ENCODE measurements around the gene CRTC1.
"Not testable (repeated sequence)": the region's sequence is repeated elsewhere in the genome, so short reads cannot be mapped to it uniquely, and the experiment has no call there.

CRTC1 gene

DNA sequence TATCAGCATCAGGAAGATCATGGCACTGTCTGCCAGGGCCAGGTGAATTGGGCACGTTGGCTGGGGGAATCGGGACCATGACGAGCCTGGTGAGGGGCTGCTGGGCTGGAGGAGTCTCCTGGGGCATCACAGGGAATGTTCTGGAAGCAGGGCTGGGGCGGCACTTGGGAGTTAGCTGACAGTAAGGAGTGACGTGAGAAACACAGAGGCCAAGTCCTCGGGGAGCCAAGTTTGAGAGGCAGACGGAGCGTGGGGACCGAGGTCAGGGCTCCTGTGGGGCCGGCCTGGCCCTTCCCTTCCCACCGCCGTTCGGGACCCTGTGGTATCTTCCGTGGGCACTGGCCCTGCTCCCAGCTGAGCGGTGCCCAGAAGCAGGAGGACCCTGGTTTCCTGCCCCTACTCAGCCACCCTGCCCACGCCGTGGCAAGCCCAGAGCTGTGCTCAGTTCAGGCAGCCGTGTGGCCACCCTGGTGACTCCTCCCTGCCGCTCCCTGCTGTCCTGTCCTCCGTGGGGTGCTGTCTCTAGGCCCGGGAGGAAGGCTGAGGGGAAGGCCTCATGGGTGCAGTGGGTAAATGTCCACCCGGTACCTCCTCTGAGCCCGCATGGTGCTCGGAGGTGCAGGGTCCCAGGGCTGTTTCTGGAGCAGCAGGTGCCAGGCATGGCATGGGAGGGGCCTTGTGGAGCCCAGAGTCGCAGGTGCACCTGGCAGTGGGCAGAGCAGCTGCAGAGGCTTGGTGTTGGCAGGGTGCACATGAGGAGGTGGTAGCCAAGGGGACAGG lies 25.2 kb downstream of the CRTC1 start:
- no peak for DNase-seq

DNA sequence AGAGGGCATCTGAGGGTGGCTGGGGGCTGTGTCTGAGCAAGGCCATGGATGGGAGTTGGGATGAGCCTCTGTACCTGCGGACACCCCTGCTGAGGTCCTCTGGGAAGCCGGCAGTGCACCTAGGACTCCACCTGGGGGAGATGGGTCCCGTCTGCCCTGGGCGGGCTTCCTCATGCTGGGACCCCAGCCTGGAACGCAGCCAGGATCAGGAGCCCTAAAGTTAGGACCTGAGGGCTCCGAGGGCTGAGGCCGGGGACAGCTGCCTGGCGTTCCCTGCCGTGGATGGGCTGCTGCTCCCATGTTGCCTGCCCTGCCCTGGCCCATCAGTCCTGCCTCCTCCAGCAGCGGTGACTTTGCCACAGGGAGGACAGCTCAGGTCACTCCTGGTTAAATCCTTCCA lies 26.1 kb downstream of the CRTC1 start:
- DNase-seq = no peak

DNA sequence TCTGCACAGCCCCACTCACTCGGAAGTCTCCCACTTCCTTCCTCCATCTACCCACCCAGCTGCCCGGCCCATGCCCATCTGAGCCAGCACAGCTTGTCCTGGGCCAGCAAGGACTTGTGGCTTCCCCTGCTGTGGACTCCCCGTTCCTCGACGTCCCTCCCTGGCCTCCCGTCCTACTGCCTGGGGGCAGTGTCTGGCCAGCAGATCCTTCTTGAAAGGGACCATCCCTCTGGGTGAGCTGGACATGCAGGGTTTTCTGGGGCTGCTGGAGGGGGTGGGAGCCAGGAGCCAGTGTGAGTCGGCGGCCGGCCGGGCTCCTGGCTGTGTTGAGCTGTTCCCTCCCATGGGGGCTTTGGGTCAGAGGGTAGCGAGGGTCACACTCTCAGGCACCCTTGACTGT lies 26.7 kb downstream of the CRTC1 start:
- DNase-seq = no peak

DNA sequence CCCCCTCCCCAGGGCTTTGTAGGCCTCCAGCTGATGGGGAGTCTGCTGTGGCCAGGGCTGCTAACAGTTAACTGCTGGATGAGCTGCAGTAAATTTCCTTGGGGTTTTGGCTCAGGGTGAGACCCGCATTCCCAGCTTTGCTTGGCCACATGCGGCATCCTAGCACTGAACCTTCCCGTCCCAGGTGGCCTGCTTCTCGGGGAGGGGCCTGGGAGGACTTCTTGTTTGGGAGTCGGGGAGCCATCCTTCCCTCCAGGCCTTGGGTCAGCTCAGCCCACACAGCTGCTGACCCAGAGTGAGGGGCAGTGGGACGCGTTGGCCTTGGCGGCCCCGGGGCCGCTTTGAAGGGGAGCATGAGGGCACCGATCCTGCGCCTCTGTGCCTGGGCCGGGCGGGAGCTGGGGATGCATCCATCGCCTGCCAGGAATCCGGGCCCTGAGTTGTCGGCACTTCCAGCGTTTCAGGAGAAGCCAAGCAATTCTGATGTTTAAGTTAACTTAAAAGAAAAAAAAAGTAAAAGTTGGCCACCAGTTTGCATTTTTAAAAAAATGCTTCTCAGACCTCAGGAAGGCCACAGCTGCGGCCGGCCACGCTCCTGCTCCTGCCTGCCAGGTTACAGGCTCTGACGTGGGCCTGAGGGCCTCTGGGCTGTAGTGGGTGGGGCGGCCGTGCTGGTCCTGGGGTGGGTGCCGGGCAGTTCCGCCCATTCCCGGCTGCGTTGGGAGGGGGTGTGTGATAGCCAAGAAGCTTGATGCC lies 27.7 kb downstream of the CRTC1 start:
- no peak for DNase-seq

DNA sequence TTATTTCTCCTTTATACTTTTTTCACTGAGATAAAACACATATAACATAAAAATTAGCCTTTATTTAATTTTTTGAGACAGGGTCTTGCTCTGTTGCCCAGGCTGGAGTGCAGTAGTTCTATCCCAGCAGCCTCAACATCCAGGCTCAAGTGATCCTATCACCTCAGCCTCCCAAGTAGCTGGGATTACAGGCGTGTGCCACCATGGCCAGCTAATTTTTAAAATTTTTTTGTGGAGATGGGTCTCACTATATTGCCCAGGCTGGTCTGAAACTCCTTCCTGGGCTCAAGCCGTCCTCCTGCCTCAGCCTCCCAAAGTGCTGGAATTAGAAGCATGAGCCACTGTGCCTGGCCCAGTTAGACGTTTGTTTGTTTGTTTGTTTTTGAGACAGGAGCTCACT lies 28.4 kb downstream of the CRTC1 start:
- DNase-seq = no peak

DNA sequence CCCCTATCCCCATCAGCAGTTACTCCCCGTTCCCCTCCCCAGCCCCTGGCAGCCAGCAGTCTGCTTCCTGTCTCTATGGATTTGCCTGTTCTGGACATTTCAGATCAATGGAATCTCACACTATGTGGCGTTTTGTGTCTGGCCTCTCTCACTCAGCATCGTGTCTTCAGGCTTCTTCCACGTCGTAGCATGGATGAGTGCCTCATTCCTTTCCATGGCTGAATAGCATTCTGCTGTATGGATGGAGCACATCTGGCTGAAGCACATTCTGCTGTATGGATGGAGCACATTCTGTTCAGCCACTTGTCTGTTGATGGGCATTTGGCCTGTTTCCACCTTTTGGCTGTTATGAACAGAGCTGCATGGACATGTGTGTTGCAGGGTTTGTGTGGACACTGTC lies 29.5 kb downstream of the CRTC1 start:
- no peak for DNase-seq

DNA sequence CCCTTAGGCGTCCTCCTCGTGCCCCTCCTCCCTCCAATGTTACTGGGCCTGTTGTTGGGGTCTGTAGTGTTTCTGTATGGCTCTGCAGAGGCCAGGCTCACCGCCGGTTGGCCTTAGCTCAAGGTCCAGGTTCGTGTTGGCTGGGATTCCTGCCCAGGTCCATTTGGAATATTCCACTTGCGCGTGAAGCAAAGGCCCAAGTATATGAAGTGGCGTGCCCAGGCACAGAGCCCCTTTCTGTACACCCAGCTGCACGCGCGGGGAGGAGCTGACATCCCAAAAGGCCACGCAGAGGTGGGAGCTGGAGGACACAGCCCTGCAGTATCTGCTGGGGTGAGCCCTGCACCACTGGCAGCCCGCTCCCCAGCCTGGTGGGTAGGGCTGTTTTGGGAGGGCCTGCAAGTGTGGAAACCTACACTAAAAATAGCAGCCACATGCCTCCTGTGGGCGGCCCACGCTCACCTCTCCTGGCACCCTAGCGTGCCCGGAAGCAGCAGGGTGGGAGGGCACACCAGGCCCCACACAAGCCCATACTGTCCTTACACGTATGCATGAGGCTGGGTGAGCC lies 30.2 kb downstream of the CRTC1 start:
- no peak for DNase-seq

DNA sequence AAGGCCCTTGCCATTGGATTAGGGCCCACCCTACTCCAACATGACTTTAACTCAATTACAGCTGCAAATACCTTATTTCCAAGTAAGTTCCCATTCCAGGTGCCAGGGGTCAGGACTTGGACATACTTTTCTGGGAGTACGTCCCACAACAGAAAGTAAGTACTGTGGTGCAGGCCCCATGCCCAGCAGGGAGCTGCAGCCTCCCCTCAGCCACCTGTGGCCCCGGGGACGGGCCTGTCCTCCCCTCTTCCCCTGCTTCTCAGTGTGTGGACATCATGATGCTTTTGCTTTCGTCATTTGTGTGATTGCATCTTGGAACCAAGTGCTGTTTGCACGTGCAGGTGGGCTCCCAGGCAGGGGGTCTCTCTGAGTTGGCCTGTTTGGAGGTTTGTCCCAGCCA lies 31.9 kb downstream of the CRTC1 start:
- DNase-seq = no peak

DNA sequence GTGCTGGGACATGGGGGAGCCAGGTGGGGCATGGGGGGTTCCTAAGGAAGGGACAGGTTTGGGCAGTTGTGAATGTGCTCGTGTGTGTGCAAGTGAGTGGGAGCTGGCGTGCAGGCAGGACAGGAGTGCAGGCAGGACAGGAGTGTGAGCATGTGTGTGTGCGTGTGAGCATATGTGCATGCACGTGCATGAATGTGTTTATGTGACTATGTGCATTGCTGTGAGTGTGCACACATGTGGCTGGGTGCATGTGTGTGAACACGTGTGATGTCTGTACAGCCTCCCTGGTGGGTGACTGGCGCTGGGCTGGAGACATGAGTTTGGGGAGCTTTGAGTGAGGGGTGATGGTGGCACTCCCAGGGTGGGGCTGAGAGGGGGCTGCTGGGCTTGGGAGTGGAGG lies 33.4 kb downstream of the CRTC1 start:
- no peak for DNase-seq

DNA sequence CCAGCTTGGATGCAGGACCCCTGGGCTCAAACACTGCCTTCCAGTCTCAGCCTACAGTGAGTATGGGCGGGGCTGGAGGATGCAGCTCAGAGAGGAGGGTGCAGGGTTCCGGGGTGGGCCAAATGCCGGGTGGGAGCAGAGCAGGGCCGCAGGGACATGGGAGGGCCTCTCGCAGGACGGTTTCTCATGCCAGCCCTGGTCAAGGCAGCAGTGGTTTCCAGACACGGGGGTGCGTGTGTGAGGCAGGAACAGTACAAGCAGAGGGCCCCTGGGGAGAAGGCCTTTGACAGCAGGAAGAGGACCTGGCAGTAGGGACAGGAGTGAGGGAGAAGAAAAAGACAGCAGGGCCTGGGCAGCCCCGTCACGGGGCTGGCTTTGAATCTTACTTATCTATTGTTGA lies 34.1 kb downstream of the CRTC1 start:
- no peak for DNase-seq

DNA sequence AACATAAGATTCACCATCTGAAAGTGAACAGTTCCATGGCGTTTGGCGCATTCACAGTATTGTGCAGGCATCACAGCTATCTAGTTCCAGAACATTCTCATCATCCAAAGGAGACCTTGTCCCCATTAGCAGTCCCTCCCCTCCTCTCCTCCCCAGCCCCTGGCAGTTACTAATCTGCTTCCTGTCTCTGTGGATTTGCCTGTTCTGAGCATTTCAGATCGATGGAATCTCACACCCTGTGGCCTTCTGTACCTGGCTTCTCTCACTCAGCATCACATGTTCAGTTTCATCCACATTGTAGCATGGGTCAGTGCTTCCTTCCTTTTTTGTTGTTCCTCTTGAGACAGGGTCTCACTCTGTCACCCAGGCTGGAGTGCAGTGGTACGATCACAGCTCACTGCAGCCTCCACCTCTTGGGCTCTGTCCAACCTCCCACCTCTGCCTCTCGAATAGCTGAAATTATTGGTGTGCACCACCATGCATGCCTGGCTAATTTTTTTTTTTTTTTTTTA lies 34.6 kb downstream of the CRTC1 start:
- DNase-seq = no peak

DNA sequence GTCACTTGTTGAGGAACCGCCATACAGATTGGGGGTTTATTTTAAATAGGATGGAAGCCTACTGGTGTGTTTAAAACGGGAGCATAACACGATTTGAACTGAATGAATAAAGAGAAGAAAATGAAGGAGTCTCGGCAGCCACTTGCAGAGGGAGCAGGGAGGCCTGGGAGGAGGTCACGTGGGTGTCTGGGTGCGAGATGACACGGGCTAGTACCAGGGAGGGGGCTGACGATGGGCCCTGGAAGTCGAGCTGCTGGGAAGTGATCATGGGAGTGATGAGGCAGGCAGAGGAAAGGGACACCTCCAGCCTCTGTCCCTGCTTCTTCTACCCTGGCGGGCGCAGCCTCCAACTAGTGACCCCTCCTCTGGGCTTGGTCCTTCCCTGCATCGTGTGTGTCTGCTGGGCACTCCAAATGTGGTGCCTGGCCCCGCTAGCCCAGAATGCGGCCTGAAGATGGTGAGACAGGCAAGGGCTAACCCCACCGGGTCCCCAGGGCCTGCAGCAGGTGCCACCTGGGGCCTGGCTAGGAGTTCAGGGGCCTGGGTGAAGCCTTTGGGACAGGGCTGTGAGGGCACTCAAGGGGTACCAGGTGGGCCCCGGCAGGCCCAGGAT lies 35.5 kb downstream of the CRTC1 start:
- no peak for DNase-seq

DNA sequence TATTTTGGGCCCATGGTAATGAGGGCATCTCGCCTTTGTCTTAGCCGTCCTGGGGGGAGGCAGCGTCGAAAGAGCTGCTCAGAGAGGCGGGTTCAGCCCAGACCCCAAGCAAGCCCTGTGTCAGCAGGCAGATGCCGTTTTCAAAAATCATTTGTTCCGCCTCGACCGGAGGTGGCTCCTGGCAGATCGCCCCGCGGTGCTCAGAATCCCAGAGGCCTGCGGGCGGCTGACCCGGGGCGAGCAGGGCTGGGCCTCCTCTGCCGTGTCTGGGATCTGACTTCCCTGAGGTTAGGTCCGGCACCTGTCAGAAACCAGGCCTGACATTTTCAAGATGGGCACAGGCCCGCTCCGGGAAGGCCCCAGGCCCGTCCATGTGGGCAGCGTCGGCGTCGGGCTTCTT lies 36.1 kb downstream of the CRTC1 start:
- DNase-seq = no peak

DNA sequence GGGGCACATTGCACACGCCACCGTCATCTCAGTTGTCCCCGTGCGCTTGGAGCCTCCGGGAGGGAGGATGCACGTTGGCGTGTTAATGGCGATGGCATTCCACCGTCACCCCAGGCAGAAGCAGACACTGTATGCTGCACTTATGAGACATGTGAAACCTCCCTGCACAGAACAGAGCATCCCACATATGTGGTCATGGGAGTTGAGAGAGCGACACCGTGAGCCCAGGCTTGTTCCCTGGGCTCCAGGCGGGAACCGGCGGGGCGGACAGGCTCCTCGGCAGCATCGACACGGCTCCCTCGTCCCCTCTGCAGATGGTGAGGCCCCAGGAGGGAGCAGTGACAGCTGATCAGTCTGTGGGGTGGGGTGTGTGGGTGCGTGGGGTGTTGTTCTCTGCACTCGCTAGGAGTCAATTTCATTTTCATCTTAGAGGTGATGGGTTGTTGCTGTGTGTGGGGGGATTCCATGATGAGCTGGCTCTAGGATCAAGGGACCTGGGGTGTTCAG lies 40.4 kb downstream of the CRTC1 start:
- no peak for DNase-seq

DNA sequence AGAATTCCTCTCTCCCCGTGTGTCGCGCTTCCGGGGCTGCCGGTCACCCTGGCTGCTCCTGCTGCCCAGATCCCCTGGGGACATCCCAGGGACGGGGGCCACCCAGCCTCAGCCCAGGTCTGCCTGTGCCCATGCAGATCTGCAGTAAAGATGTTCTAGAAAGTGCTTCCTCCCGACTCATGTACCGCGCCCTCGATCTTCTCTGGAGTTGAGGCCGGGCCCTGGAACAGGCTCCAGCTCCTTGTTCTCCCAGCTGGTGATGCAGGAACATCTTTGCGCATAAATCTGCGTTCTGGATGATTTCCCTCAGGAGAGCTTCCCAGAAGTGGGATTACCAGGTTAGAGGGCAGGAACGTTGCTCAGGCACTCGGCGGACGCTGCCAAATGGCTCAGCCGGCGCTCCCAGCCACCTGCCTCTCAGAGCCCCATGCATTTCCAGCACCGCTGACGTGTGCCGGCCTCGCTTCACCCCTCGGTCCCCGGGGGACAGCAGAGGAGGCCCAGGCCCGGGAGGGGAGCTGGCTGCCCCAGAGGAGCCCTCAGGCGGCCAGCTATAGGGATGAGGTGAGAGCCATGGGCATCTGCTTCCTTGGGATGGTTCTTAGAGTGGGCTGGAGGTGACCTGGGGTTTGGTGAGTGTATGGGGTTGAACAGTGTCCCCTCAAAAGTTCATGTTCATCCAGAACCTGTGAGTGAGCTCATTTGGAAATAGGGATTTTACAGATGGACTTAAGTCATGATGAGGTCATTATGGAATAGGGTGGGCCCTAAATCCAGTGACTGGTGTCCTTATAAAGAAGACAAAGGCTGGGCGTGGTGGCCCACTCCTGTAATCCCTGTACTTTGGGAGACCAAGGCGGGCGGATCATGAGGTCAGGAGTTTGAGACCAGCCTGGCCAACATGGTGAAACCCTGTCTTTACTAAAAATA lies 42.6 kb downstream of the CRTC1 start:
- no peak for DNase-seq

DNA sequence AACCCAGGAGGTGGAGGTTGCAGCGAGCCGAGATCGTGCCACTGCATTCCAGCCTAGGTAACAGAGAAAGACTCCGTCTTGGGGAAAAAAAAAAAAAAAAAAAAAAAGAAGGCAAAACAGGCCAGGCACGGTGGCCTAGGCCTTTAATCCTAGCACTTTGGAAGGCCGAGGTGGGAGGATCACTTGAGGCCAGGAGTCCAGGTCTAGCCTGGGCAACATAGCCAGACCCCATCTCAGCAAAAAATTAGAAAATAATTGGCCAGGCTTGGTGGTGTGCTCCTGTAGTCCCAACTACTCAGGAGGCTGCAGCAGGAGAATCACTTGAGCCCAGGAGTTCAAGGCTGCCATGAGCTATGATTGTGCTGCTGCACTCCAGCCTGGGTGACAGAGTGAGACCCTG lies 43.4 kb downstream of the CRTC1 start:
- DNase-seq = no peak

DNA sequence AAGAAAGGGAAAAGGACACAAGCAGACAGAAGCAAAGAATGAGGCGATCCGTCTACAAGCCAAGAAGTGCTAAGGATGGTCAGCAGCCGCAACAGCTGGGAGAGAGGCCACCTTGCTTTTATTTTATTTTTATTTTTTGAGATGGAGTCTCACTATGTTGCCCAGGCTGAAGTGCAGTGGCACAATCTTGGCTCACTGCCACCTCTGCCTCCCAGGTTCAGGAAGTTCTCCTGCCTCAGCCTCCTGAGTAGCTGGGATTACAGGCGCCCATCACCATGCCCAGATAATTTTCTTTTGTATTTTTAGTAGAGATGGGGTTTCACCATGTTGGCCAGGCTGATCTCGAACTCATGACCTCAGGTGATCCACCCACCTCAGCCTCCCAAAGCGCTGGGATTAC lies 44.1 kb downstream of the CRTC1 start:
- not testable (repeated sequence) for DNase-seq

DNA sequence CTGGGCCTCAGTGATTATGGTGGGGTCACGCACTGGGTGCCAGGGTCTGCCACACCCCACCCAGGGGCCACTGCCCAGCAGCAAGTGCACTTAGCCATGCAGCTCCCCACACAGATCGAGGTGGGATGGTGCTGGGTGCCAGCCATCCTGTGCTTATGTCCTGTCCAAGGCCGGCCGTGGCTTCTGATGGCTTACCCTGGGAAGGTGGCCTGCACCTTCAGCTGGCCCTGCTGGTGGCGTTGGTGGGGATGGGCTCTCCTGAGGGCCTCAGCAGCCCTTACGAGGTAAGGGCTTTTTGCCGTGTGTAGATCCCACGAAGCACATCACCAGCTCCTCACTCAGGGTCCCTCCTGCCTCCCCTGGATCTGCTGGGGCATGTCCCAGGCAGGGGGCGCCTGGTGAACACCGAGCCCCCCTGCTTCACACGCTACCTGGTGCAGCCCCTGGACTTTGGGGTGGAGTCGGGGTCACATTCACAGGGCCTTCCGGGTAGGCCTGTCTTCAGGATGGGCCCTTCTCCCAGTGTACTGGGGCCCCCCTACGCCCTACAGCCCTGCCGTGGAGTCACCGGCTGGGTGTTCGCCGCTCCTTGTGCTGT lies 46.6 kb downstream of the CRTC1 start:
- DNase-seq = no peak

DNA sequence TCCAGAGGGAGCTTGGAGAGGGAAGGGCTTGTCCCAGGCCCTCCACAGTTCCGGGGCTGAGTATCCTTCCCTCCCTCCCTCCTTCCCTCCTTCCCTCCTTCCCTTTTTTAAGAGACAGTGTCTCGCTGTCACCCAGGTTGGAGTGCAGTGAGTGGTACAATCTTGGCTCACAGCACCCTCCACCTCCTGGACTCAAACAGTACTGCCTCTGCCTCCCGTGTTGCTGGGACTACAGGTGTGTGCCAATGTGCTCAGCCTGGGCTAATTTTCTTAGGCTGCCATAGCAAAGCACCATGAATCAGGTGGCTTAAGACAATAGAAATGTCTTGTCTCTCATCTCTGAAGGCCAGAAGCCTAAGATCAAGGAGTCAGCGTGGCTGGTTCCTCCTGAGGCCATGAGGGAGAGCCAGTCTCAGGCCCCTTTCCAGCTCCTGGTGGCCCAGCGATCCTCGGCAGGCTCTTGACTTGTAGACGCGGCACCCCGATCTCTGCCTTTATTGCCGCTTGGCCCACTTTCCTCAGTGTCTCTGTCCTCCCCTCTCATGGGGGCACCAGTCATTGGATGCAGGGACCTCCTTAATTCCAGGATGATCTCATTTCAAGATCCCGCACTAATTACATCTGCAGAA lies 47.5 kb downstream of the CRTC1 start:
- no peak for DNase-seq

DNA sequence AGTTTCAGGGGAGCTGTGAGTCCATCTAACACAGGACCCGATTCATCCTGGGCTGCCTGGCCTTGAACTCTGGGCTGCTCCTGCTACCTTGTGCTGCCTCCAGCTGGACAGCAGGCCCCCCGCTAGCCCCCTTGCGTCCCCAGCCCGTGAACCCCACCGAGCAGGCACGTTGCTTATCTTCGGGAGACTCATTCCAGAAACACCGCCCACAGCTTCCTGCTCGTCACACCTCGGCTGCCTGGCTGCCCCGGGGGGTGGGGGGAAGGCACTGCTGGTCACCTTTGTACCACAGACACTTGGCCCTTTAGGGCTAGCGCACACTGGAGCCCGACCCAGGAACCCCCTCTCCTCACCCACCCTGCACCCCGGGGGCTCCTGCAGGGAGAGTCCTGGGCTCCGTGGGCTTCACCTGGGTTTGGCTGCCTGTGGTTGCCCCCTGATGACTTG lies 48.1 kb downstream of the CRTC1 start:
- no peak for DNase-seq

DNA sequence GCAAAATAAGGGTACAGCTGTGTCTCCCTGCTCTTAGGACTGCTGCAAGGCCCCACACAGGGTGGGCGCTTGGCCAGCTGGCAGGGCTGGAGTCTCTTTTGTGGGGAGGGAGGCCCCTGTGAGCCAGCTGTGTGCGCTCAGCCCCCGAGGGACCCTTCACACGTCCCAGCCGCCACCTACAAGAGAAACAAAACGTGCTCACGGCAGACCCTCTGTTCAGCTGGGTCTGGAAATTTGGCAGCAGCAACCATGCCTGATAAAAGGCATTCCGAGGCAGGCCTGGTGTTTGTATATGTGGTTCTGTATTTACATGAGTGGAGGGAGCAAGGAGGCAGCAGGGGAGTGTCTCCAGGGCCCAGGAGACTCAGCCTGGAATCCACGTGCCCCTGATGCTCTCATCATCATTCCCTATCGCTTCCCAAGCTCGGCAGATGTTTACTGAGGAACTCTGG lies 49.7 kb downstream of the CRTC1 start:
- DNase-seq = no peak

Data from activated CD4-positive, alpha-beta T cell treated with anti-CD3 and anti-CD28 coated beads for 1 hour (primary cell).